Hypothalamus (tissue), 51 donors: ENCODE measurements around the gene VPS29.
"Not testable (repeated sequence)": the region's sequence is repeated elsewhere in the genome, so short reads cannot be mapped to it uniquely, and the experiment has no call there.

Source experiments
- DNase-seq, 51 donors: peaks; one replicate each; lab custom pipeline; 2025; lab: John Stamatoyannopoulos, UW

Gene VPS29

DNA sequence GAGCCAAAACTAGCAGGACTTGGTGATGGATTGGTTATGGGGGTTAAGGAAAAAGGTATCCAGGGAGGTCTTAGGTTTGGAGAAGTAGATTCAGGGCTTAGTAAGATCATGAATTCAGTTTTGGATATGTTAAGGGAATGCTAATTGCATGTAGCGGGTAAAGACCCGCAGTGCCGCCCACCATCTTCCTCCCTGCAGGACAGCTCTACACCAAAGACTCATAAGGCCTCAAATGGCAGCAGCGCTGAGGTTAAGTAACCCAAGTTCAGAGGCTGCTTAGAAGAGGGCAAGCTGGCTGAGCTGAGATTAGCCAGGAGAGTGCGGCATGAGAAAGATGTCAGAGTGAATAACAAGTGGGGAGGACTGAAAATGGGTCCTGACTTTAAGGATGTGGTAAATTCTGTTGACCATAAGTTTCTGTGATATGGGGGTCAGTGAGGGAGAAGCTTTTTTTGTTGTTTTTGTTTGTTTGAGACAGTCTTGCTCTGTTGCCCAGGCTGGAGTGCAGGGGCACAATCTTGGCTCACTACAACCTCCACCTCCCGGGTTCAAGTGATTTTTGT lies 26.4 kb upstream of the VPS29 start:
- no peak for DNase-seq

GRCh38 chr12:110520876-110521712 lies 19.2 kb upstream of the VPS29 start:
- DNase-seq: not testable (repeated sequence)

GRCh38 chr12:110518014-110518413 lies 16.1 kb upstream of the VPS29 start:
- DNase-seq: not testable (repeated sequence)

- DNase-seq: no peak
Measured at GRCh38 chr12:110516995-110517394, 15.1 kb upstream of the VPS29 start.

DNA sequence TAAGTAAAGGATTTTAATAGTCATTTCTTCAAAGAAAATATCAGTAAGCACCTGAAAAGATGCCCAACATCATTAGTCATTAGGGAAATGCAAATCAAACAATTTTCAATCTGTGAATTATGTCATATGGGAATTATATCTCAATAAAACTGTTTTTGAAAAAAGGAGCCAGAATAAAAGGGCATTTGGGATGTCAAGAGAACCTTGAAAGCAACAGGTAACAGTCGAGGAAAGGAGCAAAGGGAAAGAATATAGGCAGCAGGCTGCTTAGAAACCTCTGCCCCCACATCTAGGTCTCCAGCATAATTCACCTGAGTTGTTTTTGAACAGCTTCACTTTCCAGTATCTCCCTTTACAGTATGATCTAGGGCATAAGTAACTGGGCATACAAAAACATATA lies 12.5 kb upstream of the VPS29 start:
- no peak for DNase-seq

GRCh38 chr12:110513842-110514241 lies 11.9 kb upstream of the VPS29 start:
- no peak for DNase-seq

DNA sequence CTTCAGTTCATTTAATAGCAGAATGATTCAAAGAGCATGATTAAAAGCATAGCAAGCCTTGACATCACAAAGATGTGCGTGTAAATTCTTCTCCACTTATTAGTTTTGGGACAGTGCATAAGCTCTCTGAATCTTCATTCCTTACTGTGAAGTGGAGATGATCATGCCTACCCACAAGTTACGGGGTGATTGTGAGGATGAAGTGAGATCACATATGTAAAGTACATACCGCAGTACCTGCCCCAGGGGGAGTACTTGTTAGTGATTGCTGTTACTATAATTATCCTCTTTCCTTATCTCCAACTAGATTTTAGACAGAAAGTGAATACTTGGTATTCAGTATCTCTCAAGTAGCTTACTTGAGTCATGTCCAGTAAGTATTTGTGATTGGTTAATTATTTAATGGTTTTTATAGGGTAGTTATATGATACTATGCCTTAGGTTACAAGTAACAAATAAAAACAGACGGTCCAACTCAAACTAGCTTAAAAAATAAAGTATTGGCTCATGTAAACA lies 6.2 kb upstream of the VPS29 start:
- no peak for DNase-seq

- DNase-seq: no peak
Measured at GRCh38 chr12:110505332-110505731, 3.4 kb upstream of the VPS29 start.

GRCh38 chr12:110503432-110503831 lies 1.5 kb upstream of the VPS29 start:
- no peak for DNase-seq

DNA sequence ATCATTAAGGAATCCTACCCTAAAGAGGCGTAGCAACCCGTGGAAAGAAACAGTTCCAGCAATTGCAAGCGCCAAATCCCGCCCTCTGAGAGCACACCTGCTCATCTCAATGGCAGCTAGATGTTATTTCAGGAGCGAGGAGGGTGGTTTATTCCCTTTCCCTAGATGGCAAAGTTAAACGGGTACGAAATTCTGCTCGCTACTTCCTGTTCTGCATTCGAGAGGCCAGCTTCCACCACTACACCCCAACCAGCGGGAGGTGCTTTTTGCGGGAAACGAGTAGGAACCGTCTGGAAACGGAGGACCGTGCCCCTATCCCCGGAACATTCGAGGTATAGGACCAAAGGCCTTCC lies 536 bp downstream of the VPS29 start:
- DNase-seq: peak in 9 of 51 donors; percentile 15 to 55 (median 43)

- DNase-seq: no peak
Measured at GRCh38 chr12:110498984-110499706, 2.8 kb downstream of the VPS29 start.

DNA sequence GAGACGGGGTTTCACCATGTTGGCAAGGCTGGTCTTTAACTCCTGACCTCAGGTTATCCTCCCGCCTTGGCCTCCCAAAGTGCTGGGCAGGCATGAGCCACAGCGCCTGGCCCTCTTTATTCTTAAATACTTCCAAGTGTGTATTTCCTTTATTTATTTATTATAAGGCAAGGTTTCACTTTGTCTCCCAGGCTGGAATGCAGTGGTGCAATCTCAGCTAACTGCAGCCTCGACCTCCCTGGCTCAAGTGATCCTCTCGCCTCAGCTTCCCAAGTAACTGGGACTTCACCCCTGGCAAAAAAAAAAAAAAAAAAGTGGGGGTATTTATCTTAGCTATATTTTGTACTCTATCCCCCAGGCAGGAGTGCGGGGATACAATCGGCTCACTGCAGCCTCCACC lies 26.5 kb downstream of the VPS29 start:
- no peak for DNase-seq

DNA sequence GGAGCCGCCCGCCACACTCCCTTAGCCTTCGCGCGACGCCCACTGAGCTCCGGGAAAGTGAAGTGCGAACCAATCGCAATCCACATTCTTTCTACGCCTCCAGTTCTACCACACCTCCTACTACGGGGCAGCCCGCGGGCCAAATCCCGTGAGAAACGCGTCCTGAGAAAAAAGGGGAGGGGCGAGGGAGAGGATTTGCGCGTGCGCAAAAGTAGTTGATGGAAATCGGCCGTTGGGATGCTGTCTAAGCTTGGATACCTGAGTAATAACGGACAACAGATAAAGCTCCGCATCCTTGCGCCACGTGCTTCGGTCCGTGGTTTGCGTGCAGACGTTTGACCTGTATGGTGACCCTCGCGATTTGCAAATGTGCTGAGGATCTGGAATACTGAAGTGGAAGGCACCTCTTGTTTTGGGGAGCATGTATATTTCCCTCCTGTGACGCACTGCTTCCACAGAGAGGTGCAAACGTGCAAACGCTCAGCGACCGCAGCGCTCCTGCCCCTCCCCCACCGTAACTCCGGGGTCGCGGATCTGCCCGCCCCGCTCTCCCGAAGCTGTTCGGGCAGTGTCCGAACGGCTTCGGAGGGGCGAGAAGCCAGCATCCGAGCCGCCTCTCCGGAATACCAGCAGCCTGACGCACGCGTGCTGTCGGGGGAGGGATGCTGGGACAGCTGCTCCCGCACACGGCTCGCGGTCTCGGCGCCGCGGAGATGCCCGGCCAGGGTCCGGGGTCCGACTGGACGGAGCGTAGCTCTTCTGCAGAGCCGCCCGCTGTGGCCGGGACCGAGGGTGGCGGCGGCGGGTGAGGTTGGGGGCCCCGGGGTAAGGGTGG lies 33.5 kb downstream of the VPS29 start, which contains the start of the genes FAM216A and GPN3:
Gene FAM216A, plus strand, starts transcription at position 632 of the 835 bp plus-strand sequence. Its CDS starts 31 bp downstream, at position 663.
Gene GPN3, minus strand, starts transcription at position 44 of the 835 bp plus-strand sequence. CDS start 54 bp downstream, outside the sequence.
- DNase-seq: peak; percentile 74 to 99 (median 92)

DNA sequence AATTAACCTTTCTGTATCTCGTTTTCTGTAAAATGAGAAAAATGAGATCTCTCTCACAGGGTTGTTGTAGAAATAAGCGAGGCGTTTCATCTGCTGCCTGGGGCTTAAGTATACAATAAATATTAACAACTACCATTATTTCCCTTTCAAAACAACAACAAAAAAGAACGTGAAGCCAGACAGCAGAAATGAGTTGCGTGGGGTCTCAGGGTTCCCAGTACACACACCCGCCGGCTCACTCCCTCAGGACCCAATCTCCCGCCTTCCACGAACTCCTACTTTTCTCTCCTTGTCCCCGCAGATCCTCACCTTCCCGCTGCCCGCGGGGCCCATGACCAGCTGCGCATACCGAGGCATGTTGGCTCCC lies 34.1 kb downstream of the VPS29 start:
- DNase-seq: no peak

DNA sequence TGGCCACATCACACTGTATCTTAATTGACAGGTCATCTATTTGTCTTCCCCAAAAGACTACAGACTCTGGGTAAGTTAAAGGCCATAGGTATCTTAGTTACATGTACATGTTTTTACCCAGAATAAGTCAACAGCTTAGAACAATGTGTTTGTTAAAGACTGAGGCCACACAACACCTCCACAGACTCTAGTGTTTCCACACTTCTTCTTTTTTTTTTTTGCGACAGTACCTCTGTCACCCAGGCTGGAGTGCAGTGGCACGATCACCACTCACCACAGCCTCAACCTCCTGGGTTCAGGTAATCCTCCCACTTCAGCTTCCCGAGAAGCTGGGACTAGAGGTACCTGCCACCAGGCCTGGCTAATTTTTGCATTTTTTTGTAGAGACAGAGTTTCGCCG lies 35.1 kb downstream of the VPS29 start:
- DNase-seq: no peak

- DNase-seq: not testable (repeated sequence)
Measured at GRCh38 chr12:110465765-110466164, 36.1 kb downstream of the VPS29 start.

GRCh38 chr12:110465024-110465423 lies 36.9 kb downstream of the VPS29 start:
- DNase-seq: no peak

GRCh38 chr12:110461189-110461588 lies 40.7 kb downstream of the VPS29 start:
- DNase-seq: not testable (repeated sequence)

- DNase-seq: peak in 2 of 51 donors; percentile 8 to 29
Measured at GRCh38 chr12:110458756-110459155, 43.2 kb downstream of the VPS29 start.

- DNase-seq: no peak
Measured at GRCh38 chr12:110453569-110454296, 48.2 kb downstream of the VPS29 start.
